OCI-LY3 (cell line): ENCODE data around the gene OR4A15.

ENCODE experiments used
- EZH2phosphoT487 ChIP-seq: fragments of 200-600 bp; shearing (Covaris generic); IDR thresholded peaks from 2 replicates; pipeline ENCODE4 v1.6.1; 2018; ENCODE audit warnings: antibody characterized with exemption, mixed run types, low read depth
- TF ChIP-seq, protein P1 (sequence below): fragments of 200-600, 300-600 bp; sonication (generic); IDR thresholded peaks from 2 replicates; pipeline ENCODE4 v1.5.1; 2014; ENCODE audit warnings: antibody characterized with exemption, low read length, low read depth

DNA sequence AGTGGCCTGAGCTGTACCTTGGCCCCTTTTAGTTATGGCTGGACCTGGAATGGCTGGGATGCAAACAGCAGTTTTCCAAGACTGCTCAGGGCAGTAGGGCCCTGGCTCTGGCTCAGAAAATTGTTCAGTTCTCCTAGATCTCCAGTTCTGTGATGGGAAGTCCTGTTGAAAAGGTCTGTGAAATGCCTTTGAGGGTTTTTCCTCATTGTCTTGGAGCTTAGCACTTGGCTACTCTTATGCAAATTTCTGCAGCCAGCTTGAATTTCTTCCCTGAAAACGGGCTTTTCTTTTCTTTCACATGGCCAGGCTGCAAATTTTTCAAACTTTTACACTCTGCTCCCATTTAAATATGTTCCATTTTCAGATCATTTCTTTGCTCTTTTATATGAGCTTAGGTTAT, 33.2 kb downstream of the OR4A15 start:
- TF ChIP-seq, protein P1, sequence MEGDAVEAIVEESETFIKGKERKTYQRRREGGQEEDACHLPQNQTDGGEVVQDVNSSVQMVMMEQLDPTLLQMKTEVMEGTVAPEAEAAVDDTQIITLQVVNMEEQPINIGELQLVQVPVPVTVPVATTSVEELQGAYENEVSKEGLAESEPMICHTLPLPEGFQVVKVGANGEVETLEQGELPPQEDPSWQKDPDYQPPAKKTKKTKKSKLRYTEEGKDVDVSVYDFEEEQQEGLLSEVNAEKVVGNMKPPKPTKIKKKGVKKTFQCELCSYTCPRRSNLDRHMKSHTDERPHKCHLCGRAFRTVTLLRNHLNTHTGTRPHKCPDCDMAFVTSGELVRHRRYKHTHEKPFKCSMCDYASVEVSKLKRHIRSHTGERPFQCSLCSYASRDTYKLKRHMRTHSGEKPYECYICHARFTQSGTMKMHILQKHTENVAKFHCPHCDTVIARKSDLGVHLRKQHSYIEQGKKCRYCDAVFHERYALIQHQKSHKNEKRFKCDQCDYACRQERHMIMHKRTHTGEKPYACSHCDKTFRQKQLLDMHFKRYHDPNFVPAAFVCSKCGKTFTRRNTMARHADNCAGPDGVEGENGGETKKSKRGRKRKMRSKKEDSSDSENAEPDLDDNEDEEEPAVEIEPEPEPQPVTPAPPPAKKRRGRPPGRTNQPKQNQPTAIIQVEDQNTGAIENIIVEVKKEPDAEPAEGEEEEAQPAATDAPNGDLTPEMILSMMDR = no peak
- no peak for TF ChIP-seq EZH2phosphoT487
